Measurements from ENCODE around the gene UMPS. TPM values are rescaled to one million over a fixed set of nuclear protein-coding genes. Genes with fewer than 3 reads are reported as not detected.

UMPS gene
- total RNA-seq, 1 donor from 2014 or later: 38.3 TPM

DNA sequence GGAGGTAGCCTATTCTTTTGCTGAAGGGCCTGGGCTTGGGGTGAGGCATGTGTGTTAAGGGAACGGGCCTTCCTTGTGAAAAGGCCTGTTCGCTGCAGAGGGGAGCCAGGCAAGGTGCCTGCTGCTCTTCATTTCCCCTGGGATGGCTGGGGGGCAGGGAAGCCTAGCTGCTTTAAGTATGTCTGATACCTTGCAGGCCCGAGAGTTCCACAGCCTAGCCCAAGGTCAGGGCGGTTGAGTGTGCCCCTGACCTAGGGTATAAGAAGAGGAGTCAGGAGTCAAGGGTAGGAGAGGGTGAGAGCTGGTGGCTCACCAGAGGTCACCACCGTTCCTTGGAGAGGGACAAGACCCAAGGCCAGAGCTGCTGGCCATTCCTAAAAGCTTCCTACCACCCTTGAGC lies 46.6 kb downstream of the UMPS start:
- peaks cover 4% of the 10 kb centered on the region for H4K20me1 ChIP-seq (ENCODE audit: insufficient read depth, low read length)
- H3K36me3 Mint-ChIP-seq (ENCODE audit: low read depth, unreplicated experiment): peaks cover 17% of the 10 kb centered on the region
- no peak for TF ChIP-seq EZH2 (IDR thresholded peaks at IDR 0.05; ENCODE audit: insufficient read depth, low read length)
- TF ChIP-seq, protein P1, sequence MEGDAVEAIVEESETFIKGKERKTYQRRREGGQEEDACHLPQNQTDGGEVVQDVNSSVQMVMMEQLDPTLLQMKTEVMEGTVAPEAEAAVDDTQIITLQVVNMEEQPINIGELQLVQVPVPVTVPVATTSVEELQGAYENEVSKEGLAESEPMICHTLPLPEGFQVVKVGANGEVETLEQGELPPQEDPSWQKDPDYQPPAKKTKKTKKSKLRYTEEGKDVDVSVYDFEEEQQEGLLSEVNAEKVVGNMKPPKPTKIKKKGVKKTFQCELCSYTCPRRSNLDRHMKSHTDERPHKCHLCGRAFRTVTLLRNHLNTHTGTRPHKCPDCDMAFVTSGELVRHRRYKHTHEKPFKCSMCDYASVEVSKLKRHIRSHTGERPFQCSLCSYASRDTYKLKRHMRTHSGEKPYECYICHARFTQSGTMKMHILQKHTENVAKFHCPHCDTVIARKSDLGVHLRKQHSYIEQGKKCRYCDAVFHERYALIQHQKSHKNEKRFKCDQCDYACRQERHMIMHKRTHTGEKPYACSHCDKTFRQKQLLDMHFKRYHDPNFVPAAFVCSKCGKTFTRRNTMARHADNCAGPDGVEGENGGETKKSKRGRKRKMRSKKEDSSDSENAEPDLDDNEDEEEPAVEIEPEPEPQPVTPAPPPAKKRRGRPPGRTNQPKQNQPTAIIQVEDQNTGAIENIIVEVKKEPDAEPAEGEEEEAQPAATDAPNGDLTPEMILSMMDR (IDR thresholded peaks at IDR 0.05; ENCODE audit: insufficient read depth, low read depth, low read length): no peak
- no peak for DNase-seq (ENCODE audit: low read depth)
- no peak overlapping the region for H3K27ac Mint-ChIP-seq (ENCODE audit: unreplicated experiment)
- H3K27me3 Mint-ChIP-seq (ENCODE audit: low read depth, unreplicated experiment): no peaks in the 10 kb centered on the region
- H3K9me3 Mint-ChIP-seq (ENCODE audit: unreplicated experiment): no peaks in the 10 kb centered on the region
- no peak for FAIRE-seq
- no peaks in the 10 kb centered on the region for H3K9me3 ChIP-seq (ENCODE audit: insufficient read depth, low read depth, low read length)
- no peaks in the 10 kb centered on the region for H3K27me3 ChIP-seq (ENCODE audit: insufficient read depth, low read length)
- H3K4me3 Mint-ChIP-seq (ENCODE audit: unreplicated experiment): no peak overlapping the region
- H3K4me1 ChIP-seq (ENCODE audit: insufficient read depth, low read length): peaks cover 53% of the 10 kb centered on the region
- H3K4me1 Mint-ChIP-seq (ENCODE audit: low read depth, unreplicated experiment): peaks cover 52% of the 10 kb centered on the region
- H3K4me2 ChIP-seq (ENCODE audit: low read length): no peak overlapping the region
- H3K36me3 ChIP-seq (ENCODE audit: insufficient read depth, low read length): peaks cover 4% of the 10 kb centered on the region
- H3K27ac ChIP-seq (ENCODE audit: low read depth, low read length): no peak overlapping the region
- no peak overlapping the region for H3K4me3 ChIP-seq (ENCODE audit: insufficient read depth, low read depth, low read length)
- H3K79me2 ChIP-seq (ENCODE audit: insufficient read depth, low read length): peaks cover 11% of the 10 kb centered on the region
- no peak overlapping the region for H3K9ac ChIP-seq (ENCODE audit: low read length)
- no peak overlapping the region for H2AFZ ChIP-seq (ENCODE audit: low read depth, low read length)

DNA sequence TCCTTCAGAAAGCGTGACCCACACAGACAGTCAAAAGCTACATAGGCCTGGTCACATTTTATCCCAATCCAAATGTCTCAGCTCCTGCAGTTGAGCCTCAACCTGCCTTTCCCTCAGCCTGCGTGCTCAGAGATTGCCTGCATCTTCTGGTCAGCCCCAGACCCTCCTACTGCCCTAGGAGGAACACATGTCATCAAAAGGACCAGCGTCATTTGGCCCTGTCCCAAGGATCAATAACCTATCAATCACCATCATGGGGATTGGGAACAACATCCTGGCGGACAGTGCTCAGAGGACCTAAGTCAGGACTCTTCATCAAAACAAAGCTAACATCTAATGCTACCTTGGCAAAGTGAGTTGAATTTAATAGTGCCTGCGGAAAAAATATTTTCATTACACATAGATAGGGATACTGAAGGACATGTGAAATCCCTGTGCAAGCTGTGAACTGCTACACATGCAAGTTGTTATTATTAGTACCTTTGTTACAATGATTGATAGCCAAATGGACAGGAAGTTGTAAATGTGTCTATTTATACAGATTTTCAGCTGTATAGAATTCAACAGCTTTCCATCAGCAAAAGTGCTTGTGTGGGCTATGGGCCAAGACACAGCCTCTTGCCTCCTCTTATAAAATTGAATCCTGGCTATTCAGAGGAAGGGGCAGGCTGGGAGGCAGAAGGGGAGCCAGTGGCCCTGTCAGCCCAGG lies 47.7 kb downstream of the UMPS start:
- Histone ChIP-seq H2AFZ (ENCODE audit: low read depth, low read length) (no peak overlapping the region), H3K36me3 (ENCODE audit: insufficient read depth, low read length) (peaks cover 4% of the 10 kb centered on the region), H3K4me1 (ENCODE audit: insufficient read depth, low read length) (peaks cover 43% of the 10 kb centered on the region), H3K27me3 (ENCODE audit: insufficient read depth, low read length) (no peaks in the 10 kb centered on the region), H3K4me2 (ENCODE audit: low read length) (no peak overlapping the region), H3K27ac (ENCODE audit: low read depth, low read length) (no peak overlapping the region), H4K20me1 (ENCODE audit: insufficient read depth, low read length) (no peaks in the 10 kb centered on the region), H3K4me3 (ENCODE audit: insufficient read depth, low read depth, low read length) (no peak overlapping the region), H3K9ac (ENCODE audit: low read length) (no peak overlapping the region), H3K9me3 (ENCODE audit: insufficient read depth, low read depth, low read length) (no peaks in the 10 kb centered on the region), H3K79me2 (ENCODE audit: insufficient read depth, low read length) (peaks cover 16% of the 10 kb centered on the region)
- H3K27me3 Mint-ChIP-seq (ENCODE audit: low read depth, unreplicated experiment): no peaks in the 10 kb centered on the region
- no peak overlapping the region for H3K27ac Mint-ChIP-seq (ENCODE audit: unreplicated experiment)
- H3K4me3 Mint-ChIP-seq (ENCODE audit: unreplicated experiment): no peak overlapping the region
- no peaks in the 10 kb centered on the region for H3K9me3 Mint-ChIP-seq (ENCODE audit: unreplicated experiment)
- no peak for FAIRE-seq
- H3K4me1 Mint-ChIP-seq (ENCODE audit: low read depth, unreplicated experiment): peaks cover 47% of the 10 kb centered on the region
- H3K36me3 Mint-ChIP-seq (ENCODE audit: low read depth, unreplicated experiment): peaks cover 20% of the 10 kb centered on the region
- TF ChIP-seq, protein P1 (IDR thresholded peaks at IDR 0.05; ENCODE audit: insufficient read depth, low read depth, low read length): no peak
- no peak for TF ChIP-seq EZH2 (IDR thresholded peaks at IDR 0.05; ENCODE audit: insufficient read depth, low read length)
- DNase-seq (ENCODE audit: low read depth): no peak

DNA sequence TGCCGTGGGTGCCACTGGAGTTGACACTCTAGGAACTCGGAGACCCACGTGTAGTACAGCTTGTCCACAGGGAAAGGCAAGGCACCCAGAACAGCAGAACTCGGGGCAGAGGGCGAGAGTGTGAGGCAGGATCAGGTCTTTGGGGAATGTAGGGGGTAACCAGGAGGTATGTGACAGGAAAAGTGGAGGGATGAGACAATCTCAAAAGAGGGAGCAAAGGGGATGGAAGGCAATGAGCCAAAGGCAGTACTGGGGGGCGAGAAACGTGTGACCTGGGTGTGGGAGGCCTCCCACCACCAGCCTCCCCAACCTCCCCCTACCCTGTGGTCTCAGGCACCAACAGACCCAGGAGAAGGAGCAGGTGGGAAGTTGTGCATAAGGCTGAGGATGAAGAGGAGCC lies 48.9 kb downstream of the UMPS start:
- Histone ChIP-seq H3K27me3 (ENCODE audit: insufficient read depth, low read length) (no peaks in the 10 kb centered on the region), H3K9ac (ENCODE audit: low read length) (no peak overlapping the region), H3K79me2 (ENCODE audit: insufficient read depth, low read length) (peaks cover 16% of the 10 kb centered on the region), H4K20me1 (ENCODE audit: insufficient read depth, low read length) (no peaks in the 10 kb centered on the region), H3K27ac (ENCODE audit: low read depth, low read length) (no peak overlapping the region), H3K36me3 (ENCODE audit: insufficient read depth, low read length) (peaks cover 4% of the 10 kb centered on the region), H3K4me2 (ENCODE audit: low read length) (no peak overlapping the region), H3K4me1 (ENCODE audit: insufficient read depth, low read length) (peaks cover 42% of the 10 kb centered on the region), H2AFZ (ENCODE audit: low read depth, low read length) (no peak overlapping the region), H3K4me3 (ENCODE audit: insufficient read depth, low read depth, low read length) (no peak overlapping the region), H3K9me3 (ENCODE audit: insufficient read depth, low read depth, low read length) (no peaks in the 10 kb centered on the region)
- H3K9me3 Mint-ChIP-seq (ENCODE audit: unreplicated experiment): no peaks in the 10 kb centered on the region
- DNase-seq (ENCODE audit: low read depth) (no peak), FAIRE-seq (no peak)
- no peak for TF ChIP-seq EZH2 (IDR thresholded peaks at IDR 0.05; ENCODE audit: insufficient read depth, low read length)
- H3K36me3 Mint-ChIP-seq (ENCODE audit: low read depth, unreplicated experiment): peaks cover 16% of the 10 kb centered on the region
- peak overlapping the region; percentile 36 for H3K27ac Mint-ChIP-seq (ENCODE audit: unreplicated experiment)
- H3K4me1 Mint-ChIP-seq (ENCODE audit: low read depth, unreplicated experiment): peaks cover 49% of the 10 kb centered on the region
- H3K4me3 Mint-ChIP-seq (ENCODE audit: unreplicated experiment): no peak overlapping the region
- H3K27me3 Mint-ChIP-seq (ENCODE audit: low read depth, unreplicated experiment): no peaks in the 10 kb centered on the region
